AG08395 (cell line): Measurements from ENCODE around the gene DENND1A.

Source experiments
- DNase-seq: peaks from one replicate; pipeline ENCODE4 v3.0.0; 2012; ENCODE audit warnings: mixed read lengths, low spot score

Gene DENND1A

DNA sequence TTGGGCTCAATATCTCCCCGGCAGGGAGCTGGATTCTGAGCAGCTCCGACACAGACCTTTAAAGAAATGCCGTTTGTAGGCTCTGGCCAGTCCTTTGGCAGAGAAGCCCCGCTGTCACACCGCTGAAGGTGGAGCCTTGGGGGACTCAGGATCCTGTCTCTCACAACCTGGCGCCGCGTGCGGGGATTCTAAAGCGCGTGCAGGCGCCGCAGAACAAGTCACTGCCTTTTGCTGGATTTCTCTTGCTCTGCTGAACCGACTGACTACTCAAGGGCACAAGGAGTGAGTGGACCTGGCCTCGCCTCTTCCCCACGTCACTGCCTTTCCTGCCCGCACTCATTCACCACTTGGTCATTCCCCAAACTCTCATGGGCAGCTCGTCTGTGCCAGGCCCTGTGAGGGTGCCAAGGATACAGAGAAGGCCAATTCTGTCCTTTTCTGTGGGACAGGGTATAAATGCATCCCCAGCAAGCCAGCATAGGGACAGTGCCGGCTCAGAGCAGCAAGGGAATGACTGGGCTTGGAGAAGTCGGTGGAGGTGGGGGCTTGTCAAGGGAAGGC, 504.6 kb downstream of the DENND1A start:
- DNase-seq, result no peak

DNA sequence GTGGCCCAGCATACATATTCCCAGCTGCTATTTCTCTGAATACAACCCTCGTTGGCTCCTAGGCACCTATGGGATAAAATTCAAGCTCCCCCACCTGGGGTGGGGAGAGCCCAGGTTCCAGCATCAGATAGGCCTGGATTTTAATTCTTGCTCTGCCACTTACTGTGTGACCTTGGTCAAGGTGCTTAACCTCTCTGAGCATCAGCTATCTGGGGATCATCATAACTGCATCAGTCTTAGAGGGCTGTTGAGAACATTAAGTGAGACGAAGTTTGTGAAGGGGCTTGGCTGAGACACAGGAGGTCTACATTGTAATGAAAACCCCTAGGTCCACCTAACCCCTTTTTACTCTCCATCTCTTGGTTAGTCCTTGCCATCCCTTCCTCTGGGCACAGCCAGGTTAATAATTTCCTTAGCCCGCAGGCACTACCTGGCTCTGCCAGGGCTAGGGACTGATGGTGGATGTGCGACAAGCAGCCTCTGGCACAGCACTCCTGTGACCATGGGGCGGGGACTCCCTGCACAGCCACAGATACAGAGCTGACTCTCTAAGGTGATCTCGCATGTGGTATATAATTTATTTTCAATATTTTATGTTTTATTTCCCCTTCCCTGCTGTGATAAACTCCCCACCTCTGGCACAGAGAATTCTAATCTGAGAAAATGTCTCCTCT, 505.2 kb downstream of the DENND1A start:
- no peak for DNase-seq

DNA sequence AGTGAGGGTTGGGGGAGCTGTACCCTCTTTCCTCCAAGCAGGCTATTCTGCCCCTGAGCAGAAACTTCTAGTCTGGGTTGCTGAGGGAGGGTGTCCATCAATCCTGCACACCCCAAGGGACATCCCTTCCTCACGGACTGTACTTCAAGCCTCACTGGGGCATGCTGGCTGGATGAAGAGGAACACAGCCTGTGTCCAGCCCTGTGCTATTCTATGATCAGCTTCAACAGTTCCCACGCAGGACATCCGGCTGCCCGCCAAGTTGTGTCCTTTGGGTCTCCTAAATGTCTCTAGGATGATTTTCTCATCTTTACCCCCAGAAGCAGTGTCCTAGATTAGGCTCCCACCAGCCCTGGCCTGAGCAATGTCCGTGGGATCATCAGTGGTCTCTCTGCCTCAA, 505.8 kb downstream of the DENND1A start:
- DNase-seq, result no peak

DNA sequence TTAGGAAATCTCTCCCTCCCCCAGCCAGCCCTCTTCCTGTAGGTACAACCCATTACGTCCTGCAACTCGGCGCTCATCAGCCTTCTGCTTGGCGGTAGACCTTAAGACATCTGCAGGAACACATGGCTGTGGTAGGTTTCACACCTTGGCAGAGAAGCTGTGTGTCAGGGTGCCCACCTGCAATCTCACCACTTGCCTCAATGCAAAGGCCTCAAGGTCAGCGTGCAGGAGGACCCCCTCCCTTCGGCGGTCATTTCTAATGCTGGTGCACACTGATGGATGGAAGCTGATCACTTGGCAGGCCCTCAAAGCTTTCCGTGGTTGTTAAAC, 506.6 kb downstream of the DENND1A start:
- DNase-seq, result no peak

DNA sequence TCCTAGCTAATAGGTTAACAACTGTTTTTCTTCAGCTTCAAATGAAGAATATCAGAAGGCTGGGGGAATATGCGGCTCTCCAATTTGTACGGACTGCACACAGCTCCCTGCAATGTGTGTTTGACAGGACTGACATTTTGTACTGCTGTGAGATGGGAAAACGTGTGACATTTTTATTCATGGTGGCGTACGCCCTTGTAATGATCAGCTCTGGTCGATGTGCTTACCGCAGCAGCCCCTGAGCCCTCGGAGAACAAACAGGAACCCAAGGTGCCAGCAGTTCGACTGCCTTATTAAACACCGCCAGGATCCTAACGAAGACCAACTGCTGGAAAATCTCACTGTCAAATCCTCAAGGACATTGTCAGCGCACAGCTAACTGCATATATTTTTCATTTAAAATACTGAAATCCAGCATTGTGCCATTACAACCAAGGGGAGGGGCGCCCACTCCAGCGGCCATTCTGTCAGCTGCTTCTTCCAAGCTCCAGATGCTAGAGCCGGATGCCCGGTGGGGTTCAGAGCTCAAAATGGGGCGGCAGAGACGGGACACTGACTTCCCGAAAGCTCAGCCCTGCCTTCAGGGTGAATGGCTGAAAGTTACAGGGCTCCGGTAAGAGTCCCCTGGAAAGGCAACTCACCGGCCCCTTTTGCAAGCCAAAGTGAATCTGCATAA, 507.2 kb downstream of the DENND1A start:
- no peak for DNase-seq

DNA sequence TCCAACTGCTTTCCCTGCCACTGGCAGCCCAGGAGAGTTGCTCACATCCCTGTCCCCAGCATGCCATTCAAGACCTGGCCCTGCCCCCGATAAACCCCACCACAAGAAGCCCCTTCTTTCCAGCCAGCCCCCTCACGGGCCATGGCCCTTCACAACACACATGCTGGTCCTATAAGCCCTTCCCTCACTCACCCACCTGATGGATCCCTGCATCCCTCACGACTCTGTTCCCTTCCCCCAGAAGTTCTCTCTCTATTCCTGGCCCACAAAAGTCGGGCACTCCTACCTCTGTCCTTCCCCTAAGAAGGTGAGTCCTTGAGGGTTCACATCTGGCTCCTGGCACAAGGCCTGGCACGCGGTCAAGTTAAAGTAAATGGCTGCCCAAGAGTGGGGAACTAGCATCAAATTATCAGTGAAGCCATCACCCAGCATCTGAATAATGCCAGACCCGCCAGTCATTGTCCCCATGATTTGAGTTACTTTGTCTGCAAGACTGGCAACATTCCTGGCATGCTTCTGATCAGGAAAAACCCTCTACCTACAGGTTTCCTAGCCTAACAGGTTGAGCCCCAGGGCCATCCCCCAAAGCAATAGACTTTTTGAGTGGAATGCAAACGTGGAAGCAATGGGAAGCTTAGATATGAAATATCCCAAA, 508.0 kb downstream of the DENND1A start:
- DNase-seq, result no peak

DNA sequence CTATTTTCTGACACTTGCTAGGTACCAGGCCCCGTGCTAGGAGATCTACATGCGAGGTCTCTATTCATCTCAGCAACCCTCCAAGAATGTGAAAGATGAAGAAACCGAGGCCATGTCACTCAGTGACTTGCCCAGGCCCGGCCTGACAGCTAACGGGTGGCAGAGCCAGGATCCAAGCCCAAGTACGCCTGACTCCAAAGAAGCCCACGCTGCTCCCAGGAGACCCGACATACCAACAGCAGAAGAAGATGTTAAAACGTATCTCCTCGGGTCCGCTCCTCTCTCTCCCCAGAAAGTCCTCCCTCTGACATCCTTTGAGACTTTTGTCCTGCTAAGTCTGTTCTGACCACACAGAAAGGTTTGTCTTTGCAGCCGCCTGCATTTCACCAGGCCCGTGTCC, 508.7 kb downstream of the DENND1A start:
- no peak for DNase-seq

DNA sequence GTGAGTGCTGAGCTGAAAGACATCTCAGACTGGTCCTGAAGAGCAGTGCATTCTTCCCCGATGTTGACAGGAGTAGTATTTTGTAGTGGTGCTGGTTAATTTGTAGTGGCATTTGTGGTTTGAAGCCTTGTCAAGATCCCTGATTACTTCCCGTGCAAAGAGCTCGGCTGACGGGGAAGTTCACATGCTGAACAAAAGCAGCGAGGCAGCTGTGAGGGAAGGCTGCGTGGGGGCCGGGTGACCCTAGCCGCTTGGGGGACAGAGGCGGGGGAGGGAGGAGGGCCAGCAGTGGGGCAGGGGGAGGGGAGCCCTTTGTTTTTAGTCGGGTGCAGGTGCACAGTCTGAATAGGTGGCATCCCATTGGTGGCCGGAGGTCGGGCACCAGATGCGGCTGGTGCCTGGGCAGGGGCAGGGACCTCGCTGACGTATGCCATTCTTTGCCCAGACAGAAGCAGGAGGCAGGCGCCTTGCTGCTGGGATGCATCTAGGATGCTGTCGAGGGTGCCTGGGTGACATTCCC, 509.3 kb downstream of the DENND1A start:
- DNase-seq, result no peak

DNA sequence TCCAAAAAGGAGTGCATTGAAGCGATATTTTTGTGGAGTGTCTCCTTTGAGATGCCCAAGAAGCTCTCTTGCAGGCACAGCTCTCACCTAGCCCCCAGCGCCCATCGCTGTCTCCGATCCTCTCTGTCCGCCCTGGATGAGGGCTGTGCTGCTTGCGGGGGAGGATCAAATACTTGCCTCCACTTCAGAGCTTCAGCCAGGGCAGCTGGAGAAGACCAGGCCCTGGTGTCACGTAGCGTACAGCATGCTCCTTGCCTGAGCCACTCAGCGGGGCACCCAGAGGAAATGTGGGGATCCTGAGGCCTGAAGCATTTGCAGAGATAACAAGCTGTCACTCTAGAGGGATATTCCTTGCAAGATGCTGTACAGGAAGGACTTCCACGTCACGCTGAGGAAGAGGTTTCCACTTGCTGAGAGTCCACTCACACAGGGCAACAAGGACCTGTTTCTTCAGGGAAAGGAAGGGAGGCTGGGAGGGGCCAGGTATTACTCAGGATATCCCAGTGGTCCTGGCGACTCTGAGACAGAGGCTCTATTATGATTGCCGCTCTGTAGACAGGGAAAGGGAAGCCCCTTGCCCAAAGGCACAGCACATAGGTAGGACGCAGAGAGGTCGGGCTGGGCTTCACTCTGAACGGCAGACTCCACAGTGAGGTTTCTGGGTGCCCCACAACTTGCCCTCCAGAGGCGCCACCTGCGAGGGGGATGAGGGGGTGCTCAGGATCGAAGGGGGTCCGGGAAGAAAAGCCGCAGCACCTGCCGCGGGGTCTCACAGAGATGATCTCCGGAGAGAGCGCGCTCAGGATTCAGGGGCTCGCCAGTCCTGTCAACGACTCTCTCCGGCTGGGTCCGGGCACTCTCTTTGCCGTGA, 510.0 kb downstream of the DENND1A start:
- DNase-seq, result no peak

DNA sequence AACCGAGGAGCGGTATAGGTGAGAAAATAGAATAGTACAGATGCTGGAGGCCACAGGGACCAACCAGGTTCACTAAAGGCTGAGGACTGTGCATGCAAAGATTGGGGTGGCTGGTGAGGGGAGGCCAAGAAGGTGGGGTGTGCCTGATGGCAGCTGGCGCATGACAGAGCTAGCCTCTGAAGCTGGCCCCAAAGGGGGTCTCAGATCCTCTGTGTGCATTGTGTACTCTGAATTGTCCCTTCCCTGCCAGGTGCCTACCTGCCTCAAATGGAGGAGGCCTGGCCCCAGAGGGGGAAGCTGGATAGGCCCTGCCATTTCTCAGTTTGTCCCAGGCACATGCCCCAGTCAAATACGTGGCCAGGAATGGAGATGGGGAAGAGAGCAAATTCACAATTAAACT, 510.8 kb downstream of the DENND1A start:
- no peak for DNase-seq

DNA sequence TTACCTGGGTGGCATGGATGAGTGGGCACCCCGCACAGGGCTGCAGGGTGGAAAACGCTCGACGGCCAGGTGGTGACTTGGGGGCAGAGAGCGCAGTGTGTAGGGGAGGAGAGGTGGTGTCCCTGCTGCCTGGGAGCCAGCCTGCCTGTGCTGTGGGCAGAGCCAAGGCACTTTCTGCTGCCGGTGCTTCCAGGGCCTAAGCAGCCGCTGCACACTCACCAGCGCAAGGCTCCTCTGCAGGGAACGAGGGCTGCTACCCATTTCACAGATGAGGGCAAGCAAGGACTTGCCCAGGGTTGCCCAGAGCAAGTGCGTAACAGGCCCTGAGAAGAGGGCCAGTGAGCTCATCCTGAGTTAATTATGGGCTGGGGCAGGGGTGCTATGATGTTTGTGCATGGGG, 511.4 kb downstream of the DENND1A start:
- DNase-seq, result no peak

DNA sequence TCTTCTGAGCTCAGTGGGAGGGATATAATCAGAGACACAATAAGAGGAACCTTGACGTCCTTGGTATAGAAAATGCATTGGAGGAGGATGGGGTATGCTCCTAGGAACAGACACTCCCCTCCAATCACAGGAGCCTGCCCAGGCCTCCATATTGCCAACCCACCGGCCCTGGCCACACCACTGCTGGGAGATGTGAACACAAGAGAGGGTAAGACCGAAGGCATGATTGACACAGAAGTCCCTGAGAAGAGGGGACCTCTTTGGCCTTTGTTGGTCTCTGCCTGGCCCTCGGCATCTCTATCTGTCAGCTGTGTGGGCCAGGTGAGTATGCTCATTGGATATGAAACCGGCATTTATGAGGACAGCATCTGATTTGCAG, 511.9 kb downstream of the DENND1A start:
- no peak for DNase-seq

DNA sequence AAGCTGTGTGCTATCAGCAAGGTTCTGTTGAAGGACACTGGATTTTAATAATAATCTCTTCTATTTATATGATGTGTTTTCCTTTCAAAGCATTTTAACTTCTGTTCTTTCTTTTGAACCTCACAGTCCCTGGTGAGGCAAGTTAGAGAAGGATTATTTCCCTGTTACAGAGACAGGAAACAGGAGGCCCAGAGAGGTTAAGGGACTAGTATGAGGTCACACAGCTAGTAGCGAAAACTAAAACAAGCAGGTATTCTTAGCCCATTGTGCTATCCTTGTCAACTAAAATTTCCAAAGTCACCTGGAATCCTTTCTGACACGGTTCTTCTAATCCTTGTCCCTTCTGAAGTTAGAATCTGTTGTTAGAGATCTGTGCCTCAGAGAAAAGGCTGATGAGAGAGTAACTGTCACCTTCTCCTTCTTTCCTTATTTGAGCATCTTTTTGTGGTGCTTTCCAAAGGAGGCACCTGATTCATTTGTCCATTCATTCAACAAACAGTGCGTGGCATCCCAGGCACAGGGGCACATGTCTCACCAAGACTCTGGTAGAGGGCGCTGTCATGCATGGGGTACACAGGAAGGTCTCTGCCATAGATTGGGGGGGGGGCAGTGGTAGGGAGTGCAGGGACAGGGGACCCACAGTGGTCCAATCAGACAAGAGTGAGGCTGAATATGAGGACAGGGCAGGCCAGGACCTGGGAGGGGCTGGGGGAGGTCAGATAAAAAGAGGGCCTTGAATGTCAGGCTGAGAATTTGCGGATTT, 512.5 kb downstream of the DENND1A start:
- DNase-seq, result no peak

DNA sequence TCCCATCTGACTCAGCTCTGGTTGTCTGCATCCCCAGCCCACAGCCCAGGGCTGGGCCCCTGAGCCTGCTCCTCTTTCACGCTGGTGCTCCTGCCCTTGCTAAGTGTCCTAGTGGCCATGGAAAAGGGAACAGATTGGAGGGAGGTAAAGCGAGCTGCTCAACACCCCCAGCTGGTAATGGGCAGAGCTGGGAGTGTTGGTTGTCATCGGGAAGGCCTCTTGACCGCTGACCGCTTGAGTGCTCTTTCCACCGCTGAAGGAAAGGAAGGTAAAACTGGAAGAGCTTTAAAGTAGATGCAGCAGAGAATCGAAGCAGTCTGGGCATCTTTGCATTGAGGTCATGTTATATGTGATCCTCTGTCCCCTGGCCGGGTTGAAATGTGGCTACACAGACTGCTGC, 513.8 kb downstream of the DENND1A start:
- no peak for DNase-seq

DNA sequence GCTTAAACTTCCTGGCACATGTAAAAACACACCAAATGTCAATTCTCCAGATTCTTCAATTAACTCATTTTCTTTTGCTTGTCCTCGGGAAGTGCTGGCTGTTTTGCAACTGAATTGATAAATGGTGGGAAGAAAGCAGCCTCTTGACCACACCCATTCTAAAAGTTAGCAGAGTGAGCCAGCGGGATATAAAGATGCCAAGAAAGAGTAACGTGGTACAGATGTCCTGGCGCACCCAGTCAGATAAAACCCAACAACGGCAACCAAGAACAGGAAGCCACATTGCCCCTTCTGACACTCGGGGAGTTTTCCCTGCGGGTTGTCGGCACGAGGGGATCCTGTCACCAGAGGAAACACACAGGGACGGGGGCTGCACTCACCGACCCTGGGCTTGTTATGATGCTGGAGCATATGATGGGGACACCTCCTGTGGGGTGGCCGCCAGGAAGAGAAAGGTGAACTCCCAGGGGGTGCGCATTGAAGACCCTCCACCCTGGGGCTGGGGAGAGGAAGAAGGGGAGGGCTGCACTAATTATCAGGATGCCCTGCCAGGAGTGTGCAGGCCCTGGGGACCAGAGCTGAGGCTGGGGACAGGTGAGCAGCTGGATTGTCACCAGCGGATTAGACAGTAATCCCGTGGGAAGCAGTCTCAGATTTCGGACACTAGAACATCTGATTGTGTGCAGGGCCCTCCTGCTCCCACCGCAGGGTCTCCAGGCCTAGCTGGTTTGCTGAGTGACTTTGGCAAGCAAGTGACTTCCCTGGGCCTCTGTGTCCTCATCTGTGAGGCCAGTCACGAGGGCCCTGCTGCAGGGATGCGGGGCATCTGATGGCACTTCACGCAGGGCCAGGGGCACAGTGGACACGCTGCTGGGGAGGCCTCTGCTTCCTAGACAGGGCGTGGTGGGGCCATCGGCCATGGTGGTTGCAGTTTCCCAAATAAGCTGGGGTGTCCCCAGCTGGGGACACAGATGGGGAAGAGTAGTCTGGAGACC, 514.7 kb downstream of the DENND1A start:
- peak; percentile 29 for DNase-seq

DNA sequence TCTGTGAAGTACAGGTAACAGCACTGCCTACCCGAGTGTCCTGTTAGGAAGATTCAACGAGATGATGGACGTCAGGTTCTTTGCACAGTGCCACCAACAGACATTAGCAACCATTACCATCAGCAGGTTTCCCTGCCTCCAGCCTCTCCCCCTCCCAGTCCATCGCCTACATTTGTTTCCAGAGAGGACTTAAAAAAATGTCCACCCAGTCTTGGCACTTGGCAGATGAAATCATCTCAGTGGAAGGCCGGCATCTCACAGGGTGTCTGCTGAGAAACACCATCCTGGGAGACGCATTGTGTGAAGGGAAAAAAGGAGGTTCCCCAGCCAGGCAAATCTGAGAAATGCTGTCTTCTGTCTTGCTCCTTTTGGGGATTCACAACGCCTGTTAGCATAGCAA, 515.7 kb downstream of the DENND1A start:
- no peak for DNase-seq

DNA sequence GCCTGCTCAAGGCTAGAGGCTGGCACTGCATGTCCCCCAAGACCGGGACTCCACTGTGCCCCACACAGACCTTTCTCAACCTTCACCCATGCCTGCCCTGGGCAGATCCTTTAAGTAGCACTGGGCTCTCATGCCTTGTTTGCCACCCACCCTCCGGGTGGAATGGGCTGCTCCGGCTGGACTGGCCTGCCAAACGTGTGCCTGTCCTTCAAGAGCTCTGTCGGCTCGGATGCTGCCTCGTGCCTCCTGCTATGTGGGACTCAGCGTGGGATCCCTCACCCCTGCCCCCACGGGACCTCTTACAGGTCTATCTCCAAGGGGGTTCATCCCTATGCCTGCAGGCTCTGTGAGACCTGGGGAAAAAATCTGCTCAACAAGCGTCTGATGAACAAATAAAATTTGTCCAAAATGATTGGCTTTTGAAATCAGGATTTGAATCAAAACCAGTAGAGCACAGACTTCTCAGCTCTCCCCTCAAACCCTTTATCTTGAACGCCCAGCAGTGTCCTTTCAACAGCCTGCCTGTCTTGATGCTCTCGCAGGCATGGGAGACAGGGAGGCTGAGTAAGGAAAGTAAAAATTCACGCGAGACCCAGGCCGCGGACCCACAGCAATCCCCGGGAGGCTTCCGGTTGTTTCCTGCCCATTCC, 517.6 kb downstream of the DENND1A start:
- no peak for DNase-seq

DNA sequence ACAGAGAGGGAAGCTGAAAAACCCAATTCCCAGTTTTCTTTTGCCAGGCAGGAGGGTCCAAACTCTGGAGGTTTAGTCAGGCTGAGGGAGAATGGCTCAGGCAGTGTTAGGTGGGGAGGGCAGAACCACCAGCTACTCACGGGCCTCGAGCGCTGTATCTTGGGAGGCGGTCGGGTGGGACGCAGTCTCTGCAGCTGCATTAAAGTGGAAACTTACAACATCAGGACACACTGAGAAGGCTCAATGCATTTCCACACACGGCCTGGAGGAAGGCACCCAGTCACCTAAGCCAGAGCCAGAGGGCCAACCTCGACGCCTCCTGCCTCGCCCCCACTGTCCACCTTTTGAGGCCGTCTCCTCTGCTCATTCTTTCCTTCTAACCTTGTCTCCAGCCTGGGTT, 518.3 kb downstream of the DENND1A start:
- no peak for DNase-seq

DNA sequence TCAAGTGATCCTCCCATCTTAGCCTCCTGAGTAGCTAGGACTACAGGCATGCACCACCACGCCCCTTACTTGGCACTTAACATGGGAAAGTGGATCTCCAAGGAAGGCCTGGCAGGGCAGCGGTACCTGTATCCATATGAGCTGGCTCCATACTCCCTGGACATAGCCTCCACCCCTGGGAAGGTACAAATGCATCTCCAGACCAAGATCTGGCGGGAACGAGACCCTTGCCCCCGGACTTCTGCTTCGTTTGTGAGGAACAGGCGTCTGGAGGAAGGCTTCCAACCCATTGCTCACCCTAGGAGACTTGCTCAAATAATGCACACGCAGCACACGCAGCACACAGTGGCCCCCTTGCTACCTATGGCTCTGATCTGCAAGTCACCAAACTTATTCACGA, 518.7 kb downstream of the DENND1A start:
- no peak for DNase-seq
